ENCODE data around the gene SLC30A3.

SLC30A3 gene

DNA sequence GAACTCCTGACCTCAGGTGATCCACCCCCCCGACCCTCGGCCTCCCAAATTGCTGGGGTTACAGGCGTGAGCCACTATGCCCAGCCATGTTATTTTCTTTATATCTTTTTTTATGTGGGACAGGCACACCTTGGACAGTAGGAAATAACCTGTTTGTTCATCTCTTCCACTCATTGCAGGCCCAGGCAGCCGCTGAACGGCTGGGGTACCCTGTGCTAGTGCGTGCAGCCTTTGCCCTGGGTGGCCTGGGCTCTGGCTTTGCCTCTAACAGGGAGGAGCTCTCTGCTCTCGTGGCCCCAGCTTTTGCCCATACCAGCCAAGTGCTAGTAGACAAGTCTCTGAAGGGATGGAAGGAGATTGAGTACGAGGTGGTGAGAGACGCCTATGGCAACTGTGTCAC is 37.3 kb downstream of the SLC30A3 start:
- ATAC-seq, result no peak

DNA sequence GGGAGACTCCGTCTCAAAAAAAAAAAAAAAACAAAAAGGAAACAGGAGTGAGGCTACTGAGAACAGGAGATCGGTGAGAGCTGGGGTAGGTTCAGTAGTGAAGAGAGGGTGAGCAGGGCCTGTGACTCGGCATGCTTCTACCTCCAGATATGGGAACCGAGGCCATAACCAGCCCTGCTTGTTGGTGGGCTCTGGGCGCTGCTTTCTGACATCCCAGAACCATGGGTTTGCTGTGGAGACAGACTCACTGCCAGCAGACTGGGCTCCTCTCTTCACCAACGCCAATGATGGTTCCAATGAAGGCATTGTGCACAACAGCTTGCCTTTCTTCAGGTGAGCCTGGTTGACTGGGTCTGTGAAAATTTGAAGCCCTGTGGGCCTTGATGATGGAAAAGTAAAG is 39.4 kb downstream of the SLC30A3 start:
- ATAC-seq, result no peak

DNA sequence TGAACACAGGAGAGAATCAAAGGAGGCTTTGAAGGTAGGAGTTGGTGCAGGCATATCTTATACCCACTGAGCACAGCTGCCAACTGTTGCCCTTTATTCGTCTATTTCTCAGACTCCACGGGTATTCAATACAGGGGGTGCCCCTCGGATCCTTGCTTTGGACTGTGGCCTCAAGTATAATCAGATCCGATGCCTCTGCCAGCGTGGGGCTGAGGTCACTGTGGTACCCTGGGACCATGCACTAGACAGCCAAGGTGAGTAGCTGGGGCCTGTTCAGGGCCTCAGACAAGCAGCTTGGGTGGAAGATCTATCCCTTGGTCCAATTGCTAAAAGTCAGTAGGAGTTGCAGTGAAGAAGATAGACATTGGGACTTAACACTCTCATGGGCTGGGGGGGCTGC is 40.4 kb downstream of the SLC30A3 start:
- ATAC-seq, result no peak

DNA sequence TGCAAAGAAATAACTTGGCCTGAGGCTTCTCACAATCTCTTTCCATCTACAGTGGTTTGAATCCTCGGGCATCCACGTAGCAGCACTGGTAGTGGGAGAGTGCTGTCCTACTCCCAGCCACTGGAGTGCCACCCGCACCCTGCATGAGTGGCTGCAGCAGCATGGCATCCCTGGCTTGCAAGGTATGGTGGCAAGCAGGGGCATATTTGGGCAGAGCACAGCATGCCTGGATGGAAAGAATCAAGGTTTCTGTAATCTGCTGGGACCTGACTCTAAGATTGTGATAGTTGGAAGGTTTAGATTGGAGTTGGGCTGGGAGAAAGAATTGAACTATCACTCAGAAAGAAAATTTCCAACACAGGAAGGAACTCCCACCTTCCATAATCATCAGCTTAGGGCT is 41.7 kb downstream of the SLC30A3 start:
- ATAC-seq, result no peak

DNA sequence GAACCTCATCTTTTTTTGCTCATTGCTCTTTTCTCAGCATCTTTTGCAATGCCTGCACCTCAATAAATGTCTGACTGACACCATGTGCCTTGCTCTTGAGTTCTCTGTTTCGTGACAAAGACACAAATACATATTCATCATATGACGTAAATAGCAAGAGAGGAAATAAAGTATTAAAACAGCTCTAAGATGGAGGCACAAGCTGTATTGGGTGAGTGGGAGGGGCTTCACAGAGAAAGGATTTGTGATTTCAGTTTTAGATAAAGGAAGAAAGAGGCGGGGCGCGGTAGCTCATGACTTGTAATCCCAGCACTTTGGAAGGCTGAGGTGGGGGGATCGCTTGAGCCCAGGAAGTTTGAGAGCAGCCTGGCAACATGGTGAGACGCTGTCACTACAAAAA is 42.8 kb downstream of the SLC30A3 start:
- no peak for ATAC-seq

DNA sequence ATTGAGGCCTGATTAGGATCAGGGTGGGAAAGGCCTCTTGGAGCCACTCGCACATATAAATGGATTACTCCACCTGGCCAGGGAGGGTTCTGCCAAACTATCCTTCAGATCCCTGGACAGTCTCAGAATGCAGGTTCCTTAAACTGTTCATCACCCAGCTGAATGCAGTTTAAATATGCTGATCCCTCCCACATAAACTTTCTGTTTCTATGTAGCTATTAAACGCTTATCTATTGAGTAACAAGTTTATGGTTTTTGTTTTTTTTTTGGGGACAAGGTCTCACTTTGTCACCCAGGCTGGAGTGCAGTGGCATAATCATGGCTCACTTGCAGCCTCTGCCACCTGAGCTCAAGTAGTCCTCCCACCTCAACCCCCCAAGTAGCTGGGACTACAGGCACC is 43.8 kb downstream of the SLC30A3 start:
- ATAC-seq, result no peak

DNA sequence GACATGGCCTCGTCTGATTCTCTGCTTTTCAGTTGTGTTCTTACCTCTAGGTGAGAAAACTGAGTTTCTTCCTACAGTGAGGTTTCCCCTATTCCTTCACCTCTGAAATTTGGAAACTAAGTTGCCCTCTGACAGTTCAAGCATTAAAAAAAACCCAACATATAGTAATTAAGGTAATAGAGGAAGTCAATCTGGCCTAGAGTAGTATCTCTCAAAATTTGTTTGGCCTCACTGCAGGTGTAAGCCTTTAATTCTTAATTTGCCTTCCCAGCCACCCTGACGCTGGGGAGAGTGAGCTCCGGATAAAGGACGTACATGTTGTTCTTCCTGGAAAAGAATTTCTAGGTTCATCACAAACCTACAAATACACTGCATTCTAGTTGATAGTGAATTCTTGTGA is 44.2 kb downstream of the SLC30A3 start:
- ATAC-seq, result no peak

DNA sequence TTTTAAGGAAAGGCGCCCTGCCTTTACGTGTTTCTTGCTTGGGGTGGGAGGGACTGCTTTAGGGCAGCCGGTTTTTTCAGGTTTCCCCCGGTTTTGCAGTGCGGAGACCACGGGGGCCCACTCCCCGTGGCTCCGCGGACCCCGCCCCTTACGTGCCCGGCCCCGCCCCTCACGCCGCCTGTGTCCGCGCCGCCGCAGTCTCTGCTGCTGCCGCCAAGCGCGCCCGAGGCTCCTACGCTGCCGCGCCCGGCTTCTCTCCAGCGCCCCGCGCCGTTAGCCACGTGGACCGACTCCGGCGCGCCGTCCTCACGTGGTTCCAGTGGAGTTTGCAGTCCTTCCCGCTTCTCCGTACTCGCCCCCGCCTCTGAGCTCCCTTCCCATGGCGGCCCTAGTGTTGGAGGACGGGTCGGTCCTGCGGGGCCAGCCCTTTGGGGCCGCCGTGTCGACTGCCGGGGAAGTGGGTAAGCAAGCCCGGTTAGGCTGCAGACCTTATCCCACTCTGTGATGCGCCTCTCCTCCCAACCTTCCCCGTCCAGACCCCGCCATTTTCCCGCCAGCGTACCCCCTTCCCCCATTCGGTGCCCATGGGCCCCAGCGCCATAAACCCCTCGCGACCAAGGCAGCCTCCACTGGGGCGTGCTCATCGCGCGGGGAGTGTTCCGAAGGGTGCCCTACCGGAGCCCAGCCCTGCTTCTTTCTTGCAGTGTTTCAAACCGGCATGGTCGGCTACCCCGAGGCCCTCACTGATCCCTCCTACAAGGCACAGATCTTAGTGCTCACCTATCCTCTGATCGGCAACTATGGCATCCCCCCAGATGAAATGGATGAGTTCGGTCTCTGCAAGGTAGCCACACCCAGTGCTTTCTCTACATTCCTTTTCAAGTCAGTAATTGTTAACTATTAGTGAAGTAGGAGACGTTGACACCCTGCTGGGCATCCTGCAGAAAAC is 45.4 kb downstream of the SLC30A3 start, which contains the start of gene CAD:
TSS of gene CAD (plus strand) at position 197 of the 949 bp plus-strand sequence. CDS start at position 380, 183 bp downstream.
- ATAC-seq, result peak; percentile 85 to 88

DNA sequence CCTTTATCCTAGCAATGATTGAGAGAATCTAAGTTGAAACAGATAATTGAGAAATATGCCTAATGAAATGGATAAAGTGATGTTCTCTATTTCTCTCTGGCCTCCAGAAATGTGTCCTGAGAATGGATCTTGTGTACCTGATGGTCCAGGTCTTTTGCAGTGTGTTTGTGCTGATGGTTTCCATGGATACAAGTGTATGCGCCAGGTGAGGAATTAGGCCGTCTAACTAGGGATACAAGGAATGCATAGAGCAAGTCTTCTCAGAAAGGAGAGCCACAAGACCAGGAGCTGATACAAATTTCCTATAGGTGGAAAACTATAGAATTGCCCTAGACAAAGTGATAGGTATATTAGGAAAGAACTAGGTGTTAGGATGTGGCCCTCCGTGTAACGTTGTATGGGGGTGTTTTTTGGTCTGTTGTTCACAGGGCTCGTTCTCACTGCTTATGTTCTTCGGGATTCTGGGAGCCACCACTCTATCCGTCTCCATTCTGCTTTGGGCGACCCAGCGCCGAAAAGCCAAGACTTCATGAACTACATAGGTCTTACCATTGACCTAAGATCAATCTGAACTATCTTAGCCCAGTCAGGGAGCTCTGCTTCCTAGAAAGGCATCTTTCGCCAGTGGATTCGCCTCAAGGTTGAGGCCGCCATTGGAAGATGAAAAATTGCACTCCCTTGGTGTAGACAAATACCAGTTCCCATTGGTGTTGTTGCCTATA is 46.3 kb downstream of the SLC30A3 start:
- no peak for ATAC-seq

DNA sequence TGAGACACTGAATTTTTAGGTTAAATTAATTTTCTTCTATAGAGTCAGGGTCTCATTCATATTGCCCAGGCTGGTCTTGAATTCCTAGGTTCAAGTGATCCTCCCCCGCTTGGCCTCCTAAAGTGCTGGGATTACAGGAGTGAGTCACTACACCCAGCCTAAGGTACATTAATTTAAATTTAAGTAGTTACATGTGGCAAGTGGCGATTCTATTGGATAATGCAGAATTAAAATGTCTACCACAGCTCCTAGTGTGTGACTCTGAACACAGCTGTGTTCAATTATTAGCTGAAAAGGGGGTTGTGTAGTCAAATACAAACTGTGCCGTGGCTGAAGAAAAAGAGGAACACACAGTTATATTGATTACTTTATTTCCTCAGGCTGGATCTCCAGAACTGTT is 47.9 kb downstream of the SLC30A3 start:
- no peak for ATAC-seq

DNA sequence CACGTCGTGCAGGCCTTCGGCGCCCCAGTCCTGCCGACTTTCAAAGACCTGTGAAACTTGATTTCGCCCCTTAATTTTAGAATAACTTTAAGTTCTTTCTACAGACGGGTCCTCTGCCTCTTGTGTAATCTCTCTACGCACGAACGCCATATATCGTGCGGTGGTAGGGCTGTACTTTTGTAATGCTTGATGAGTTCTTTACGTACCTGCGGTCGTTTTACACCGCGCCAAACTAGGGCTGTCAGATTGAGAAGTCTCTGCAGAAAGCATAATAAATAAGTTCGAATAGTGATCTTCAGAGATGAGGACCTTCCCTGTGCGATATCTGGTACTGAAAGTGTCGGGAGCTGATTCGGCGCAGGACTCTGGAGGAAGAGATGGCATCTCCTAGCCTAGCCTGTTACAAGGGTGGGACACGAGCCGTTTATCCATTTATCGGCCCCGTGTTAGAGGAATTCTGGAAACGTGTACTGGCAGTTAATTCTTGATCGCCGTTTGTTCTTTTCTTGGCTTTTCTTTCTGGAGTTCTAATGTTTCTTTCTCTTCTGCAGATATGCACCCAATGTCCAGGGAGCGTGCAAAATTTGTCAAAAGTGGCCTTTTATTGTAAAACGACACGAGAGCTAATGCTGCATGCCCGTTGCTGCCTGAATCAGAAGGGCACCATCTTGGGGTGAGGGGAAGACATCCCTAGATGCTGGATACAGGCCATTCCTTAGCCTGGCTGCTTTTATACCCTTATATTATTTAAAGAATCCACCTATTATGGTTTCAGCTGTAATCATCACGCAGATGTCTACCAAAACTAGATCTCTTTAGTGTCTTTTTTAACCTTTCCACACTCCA is 50.0 kb downstream of the SLC30A3 start:
- ATAC-seq, result peak; percentile 20 to 25

DNA sequence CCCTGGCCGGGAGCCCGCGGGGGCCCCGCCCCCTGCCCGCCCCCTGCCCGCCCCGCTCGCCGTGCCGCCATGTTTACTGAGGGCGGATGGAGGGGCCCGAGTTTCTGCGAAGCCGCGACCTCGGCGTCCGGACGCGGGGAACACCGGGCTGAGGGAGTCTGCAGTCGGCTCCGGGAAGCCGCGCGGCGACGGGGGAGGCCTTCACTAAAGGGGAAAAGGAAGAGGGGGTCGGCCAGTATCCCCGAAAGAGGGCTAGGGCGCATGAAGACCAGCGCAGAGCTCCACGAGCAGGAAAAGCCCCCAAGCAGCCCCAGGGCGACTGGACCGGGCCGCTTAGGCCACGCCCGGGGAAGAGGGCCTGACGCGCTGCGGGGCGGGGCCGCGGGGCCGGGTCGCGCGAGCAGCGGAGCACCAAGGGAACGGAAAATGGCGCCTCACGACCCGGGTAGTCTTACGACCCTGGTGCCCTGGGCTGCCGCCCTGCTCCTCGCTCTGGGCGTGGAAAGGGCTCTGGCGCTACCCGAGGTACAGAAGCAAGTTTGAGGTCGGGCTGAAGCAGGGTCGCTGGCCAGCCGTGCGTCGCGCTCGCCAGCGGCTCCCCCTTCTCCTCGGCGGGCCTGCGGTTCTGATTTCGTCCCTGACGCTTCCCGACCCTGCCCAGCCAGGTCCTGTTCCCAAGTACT is 50.8 kb downstream of the SLC30A3 start, which contains the start of the genes ATRAID and SLC5A6:
TSS of gene ATRAID (plus strand) at position 99 of the 683 bp plus-strand sequence. CDS start at position 427, 328 bp downstream.
TSS of gene SLC5A6 (minus strand) at position 326 of the 683 bp plus-strand sequence. CDS start 4,618 bp downstream, outside the sequence.
- ATAC-seq, result peak; percentile 89 to 90

DNA sequence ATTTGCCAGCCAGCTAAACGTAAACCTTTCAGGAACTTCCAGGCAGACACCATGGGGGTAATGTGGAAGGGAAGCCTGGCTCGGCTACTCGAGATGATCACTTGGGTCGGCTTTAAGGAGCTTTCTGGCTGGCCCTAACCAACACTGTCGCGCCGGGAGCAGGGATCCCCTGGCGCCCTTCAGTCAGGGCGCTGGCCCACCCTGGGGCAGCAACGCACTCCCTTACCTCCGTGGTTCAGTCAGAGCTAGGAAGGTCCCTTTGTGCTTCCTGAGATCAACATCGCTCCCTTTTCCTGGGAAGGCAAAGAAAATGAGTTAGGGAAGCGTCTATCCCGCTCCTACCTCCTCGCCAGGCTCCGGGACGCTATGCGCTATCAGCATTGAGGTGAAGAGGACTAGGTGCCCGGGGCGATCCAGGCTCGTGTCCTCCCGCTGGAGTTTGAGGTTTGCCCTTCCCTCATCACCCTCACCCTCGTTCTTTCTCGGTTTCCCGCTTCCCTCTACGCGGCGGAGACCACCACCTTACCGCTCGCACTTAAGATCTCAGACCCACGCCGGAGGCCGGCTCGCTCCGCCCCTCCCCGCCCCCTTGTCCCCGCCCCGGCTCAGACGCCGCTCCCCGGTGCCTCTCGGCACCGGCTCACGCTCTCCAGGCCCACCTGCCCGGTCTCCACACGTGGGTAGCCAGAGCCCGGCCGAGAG is 51.5 kb downstream of the SLC30A3 start:
- ATAC-seq, result no peak

DNA sequence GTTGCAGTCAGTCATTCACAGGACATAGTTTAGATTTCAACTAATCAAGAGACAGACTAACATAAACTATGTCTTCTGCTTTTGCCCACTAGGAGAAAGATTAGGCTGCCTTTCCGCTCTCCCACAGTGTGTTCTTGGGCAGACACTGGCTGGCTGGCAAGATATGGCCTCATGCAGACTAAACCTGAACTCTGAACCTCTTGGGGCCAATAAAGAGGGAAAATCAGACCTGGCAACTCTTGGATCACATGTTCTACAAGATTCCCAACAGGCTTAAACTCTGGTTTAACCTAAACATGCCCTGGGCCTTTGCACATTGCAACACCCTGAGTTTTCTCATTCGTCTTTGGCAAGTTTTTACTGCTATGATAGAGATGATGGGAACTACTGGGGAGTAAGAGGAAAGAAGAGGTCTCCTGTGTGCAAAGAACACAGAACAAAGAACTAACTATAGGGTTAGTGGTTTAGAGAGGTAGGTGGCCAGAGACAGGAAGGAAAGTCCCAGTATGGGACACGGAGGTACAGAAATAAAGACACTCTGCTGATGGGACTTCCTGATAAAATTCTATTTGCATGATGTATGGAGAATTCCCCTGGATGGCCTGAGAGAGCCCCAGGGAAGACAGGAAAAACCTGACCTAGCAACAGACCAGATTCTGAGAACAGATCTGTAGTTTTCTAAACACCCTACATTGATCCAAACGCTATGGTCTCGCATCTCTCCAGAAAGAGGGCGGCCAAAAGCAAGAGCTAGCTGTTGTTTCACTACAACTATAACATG is 53.0 kb downstream of the SLC30A3 start:
- no peak for ATAC-seq

DNA sequence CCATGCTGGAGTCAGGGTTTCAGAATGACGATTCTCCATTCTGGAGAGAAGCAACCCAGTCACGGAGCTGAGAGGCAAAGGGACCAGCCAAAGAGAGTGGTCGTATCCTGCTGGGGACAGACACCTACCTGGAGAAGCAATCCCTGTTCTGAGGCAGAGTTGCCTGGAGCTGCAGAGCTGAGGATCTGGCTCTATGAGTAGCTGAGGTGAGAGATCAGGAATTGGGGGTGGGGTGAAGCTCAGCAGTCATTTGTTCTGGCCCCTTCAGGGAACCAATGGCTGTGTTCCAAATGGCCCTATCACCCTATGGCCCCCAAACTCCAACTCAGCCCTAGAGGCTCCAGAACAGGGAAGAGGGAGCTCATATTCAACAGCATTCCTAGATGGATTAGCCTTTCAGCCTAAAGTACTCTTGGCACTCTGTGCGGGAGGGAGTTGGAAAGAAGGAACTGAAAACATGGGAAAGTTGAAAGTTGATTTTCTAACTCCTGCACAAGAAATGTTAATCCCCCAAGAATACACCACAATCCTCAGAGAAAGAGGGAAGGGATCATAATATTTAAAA is 54.3 kb downstream of the SLC30A3 start:
- no peak for ATAC-seq

DNA sequence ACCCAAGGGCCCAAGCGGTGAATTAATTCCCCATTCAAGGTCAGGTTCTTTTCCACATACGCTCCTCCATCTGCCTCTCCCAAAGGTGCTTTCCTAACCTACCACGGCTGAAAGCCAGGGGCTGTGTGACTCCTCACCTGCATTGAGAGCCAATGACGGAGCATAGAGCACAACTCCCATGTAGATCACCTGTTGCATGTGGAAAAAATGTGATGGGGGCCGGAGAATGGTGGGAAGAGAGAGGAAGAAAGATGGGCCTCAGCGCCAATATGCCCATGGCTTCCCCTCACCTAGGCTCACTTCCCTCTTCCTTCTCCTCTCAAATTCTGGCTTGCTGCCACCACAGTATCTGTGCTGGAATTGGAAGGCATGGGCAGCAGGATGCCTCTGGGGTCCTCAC is 56.5 kb downstream of the SLC30A3 start:
- no peak for ATAC-seq

DNA sequence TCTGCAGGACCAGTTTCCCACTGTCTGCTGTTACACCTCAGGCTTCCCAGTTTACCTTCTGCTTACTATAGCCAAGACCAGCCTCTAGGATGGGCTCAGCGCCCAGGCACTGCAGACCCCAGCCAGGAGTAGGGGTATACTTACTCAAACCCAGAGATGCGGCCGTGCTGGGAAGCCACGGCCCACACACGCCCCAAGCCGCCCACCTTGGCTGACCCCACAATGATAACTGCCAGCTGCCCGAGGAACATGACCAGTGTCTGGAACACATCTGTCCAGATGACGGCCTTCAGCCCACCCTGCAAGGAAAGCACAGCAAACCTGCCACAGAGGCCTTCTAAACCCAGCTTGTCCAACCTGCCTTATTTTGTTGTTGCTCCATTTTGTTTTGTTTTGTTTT is 57.6 kb downstream of the SLC30A3 start:
- ATAC-seq, result no peak

DNA sequence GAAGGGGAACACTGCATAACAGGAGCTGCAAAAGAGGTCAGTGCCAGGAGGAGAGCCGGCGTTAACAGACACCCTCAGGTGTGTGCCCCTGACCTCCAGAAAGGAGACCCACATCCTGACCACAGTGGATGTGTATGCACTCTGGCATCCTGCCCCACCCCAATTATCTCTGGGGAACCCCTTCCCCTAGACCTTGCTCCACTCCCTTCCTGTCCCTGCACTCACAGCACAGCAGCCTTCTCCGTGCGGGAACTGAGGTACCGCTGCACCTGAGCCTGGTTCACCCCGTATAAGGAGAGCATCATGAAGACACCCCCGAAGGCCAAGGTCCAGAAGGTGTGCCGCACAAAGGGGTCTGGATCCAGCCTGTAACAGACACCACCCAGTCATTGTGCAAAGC is 58.3 kb downstream of the SLC30A3 start:
- ATAC-seq, result no peak

DNA sequence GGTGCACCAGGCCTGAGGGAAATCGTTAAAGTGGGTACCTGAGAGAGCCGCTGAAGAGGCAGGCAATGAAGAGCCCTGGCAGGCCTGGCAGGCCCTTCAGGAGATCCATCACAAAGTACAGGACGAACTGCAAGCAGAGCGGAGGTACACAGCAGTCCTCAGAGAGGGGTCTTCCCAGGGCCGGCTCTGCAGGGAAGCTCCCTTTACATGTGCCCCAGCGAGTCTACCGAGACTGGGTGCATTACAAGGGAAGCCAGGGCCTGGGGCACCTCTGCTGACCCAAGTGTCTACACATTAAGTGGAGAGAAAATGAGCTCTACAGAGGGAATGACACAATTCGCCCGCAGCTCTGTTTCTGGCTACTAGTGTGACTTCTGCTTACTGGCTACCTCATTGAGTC is 59.1 kb downstream of the SLC30A3 start:
- no peak for ATAC-seq

All from activated CD4-positive, CD25-positive, alpha-beta regulatory T cell treated with anti-CD3 and anti-CD28 coated beads, Interleukin-2, amount 50 U/mL, for 24 hours (primary cell).